Measurements from ENCODE around the gene GSTO1.

Gene GSTO1

GRCh38 chr10:104307576-104308438 lies 53.1 kb downstream of the GSTO1 start:
- TF ChIP-seq CTCF (conservative IDR thresholded peaks at IDR 0.05) = no peak
- no peak overlapping the region for H3K27ac ChIP-seq

- H3K27ac ChIP-seq = no peak overlapping the region
- no peak for TF ChIP-seq CTCF (conservative IDR thresholded peaks at IDR 0.05)
Measured at GRCh38 chr10:104308439-104308903, 53.8 kb downstream of the GSTO1 start.

- no peak overlapping the region for H3K27ac ChIP-seq
Measured at GRCh38 chr10:104309980-104310978, 55.6 kb downstream of the GSTO1 start.

GRCh38 chr10:104311184-104311720 lies 56.6 kb downstream of the GSTO1 start:
- TF ChIP-seq CTCF (conservative IDR thresholded peaks at IDR 0.05) = no peak
- no peak overlapping the region for H3K27ac ChIP-seq

More at GRCh38 chr10:104309980-104310978, 55.6 kb downstream of the GSTO1 start:
- no peak for TF ChIP-seq CTCF (conservative IDR thresholded peaks at IDR 0.05)

- H3K27ac ChIP-seq = no peak overlapping the region
- no peak for TF ChIP-seq CTCF (conservative IDR thresholded peaks at IDR 0.05)
Measured at GRCh38 chr10:104314591-104315485, 60.1 kb downstream of the GSTO1 start.

GRCh38 chr10:104315486-104315921 lies 60.8 kb downstream of the GSTO1 start:
- no peak overlapping the region for H3K27ac ChIP-seq
- TF ChIP-seq CTCF (conservative IDR thresholded peaks at IDR 0.05) = no peak

All from VCaP (cell line).